K562 (cell line): Measurements from ENCODE around the gene PDLIM4. TPM values are rescaled to one million over a fixed set of nuclear protein-coding genes. Genes with fewer than 3 reads are reported as not detected.
A peak's percentile ranks its signal among the peaks of the same experiment; 100 is the strongest.

Source experiments
- ARID3A ChIP-seq: IDR thresholded peaks from 2 replicates; pipeline ENCODE4 v1.6.1; 2012; ENCODE audit warnings: low read depth, low read length, improper control_type of control experiment, borderline replicate concordance
- EP300 ChIP-seq: IDR thresholded peaks from 2 replicates; pipeline ENCODE4 v1.6.1; 2012; ENCODE audit warnings: low read length, improper control_type of control experiment
- FOXA1 ChIP-seq: fragments of 450-650 bp; IDR thresholded peaks from 2 replicates; pipeline ENCODE4 v1.6.1; 2016; ENCODE audit warnings: mild to moderate bottlenecking, borderline replicate concordance
- GABPB1 ChIP-seq: sonication (generic); formaldehyde crosslinking; IDR thresholded peaks from 2 replicates; pipeline ENCODE4 v1.8.0; 2022; ENCODE audit warnings: mild to moderate bottlenecking, missing genetic modification reagents
- MLLT1 ChIP-seq, 2 experiments: fragments of 450-650 bp; IDR thresholded peaks; 2 replicates each; pipeline ENCODE4 v1.6.1; 2016
- RBBP5 ChIP-seq: fragments of 200-600 bp; sonication (generic); IDR thresholded peaks from 2 replicates; pipeline ENCODE4 v1.6.1; 2012; ENCODE audit warnings: borderline replicate concordance, mild to moderate bottlenecking, low read length, control low read depth, inconsistent platforms; ENCODE audit not compliant: insufficient read depth, poor library complexity, severe bottlenecking
- RCOR1 ChIP-seq, 2 experiments: IDR thresholded peaks; 2 replicates each; pipeline ENCODE4 v1.6.1; 2012; ENCODE audit warnings: low read depth in 2 of 2, low read length in 2 of 2, borderline replicate concordance in 1 of 2, improper control_type of control experiment in 1 of 2
- RFX7 ChIP-seq: fragments of 250-450 bp; sonication (Bioruptor Pico); IDR thresholded peaks from 2 replicates; pipeline ENCODE4 v1.5.1; 2021; ENCODE audit warnings: mild to moderate bottlenecking
- SMARCA4 ChIP-seq: fragments of 450-650 bp; IDR thresholded peaks from 2 replicates; pipeline ENCODE4 v1.6.1; 2016
- SMARCE1 ChIP-seq: fragments of 450-650 bp; IDR thresholded peaks from 2 replicates; pipeline ENCODE4 v1.7.1; 2016; ENCODE audit warnings: mild to moderate bottlenecking
- SPI1 ChIP-seq: IDR thresholded peaks from 2 replicates; pipeline ENCODE4 v1.6.1; 2011; ENCODE audit warnings: low read depth, low read length, control low read depth, borderline replicate concordance
- ZNF347 ChIP-seq: fragments of 450-650 bp; formaldehyde crosslinking; IDR thresholded peaks from 2 replicates; pipeline ENCODE4 v1.4.0; 2020; ENCODE audit warnings: low read depth, mild to moderate bottlenecking, moderate library complexity
- ZNF592 ChIP-seq: fragments of 450-650 bp; IDR thresholded peaks from 2 replicates; pipeline ENCODE4 v1.6.1; 2017; ENCODE audit warnings: antibody characterized with exemption, mild to moderate bottlenecking
- ZNF609 ChIP-seq: sonication (generic); formaldehyde crosslinking; IDR thresholded peaks from 2 replicates; pipeline ENCODE4 v1.8.1; 2023; ENCODE audit warnings: missing genetic modification reagents, mild to moderate bottlenecking, borderline replicate concordance
- polyA plus RNA-seq, 8 experiments: library from polyadenylated mRNA; depleted of rRNA in 4 of 8; stranded (reverse) in 5 of 8; unstranded in 3 of 8; fragments of >200 nt; fragmentation: Nextera tagmentation in 2 of 8; fragmentation: Illumina TruSeq in 1 of 8; extraction: Ambion mirVana in 2 of 8; extraction: Trizol in 1 of 8; gene quantifications; 2 replicates each; pipeline versions ENCODE4 v1.2.1 to v1.2.3, GENCODE V29; 2011 to 2014; ENCODE audit warnings: inconsistent platforms in 1 of 8, missing spikeins in 1 of 8
- total RNA-seq, 7 experiments: library from RNA; depleted of rRNA in 6 of 7; stranded (reverse); fragments of >200 nt in 6 of 7; fragmentation: Illumina TruSeq in 2 of 7; extraction: Trizol in 2 of 7; gene quantifications; 2 replicates each; pipeline versions ENCODE4 v1.2.1 to v1.2.3, GENCODE V29; 2011 to 2021; ENCODE audit warnings: low replicate concordance in 1 of 7

PDLIM4 gene
- total and polyA plus RNA-seq, 9 of the 15 experiments (the other 6 are each of a cell fraction or from before 2014, with no cell fraction given) = 0.28 to 32.8 (median 13.1) TPM

GRCh38 chr5:132300577-132301343, 43.3 kb downstream of the PDLIM4 start (continued):
- TF ChIP-seq FOXA1 (0 out of 2 replicates have a peak, but pooled peaks have one; percentile 41), RBBP5 (peak; percentile 40), MLLT1 (IDR thresholded peaks at IDR 0.05) (no peak), RCOR1 (IDR thresholded peaks at IDR 0.05; ENCODE audit: borderline replicate concordance in 1 of 2, low read depth in 2 of 2, low read length in 2 of 2) (peak in 1 of 2 experiments; percentile 43; a peak in 1 of 4 replicates), EP300 (peak; percentile 50; the same call in 1 of the 2 replicates), SPI1 (no peak; the same call in 1 of the 2 replicates), SMARCE1 (0 out of 2 replicates have a peak, but pooled peaks have one; percentile 34), SMARCA4 (peak; percentile 43; the same call in 1 of the 2 replicates), ZNF609 (CRISPR knock-in tag) (no peak), ZNF592 (peak; percentile 60), RFX7 (CRISPR knock-in tag) (no peak), ZNF347 (no peak), ARID3A (0 out of 2 replicates have a peak, but pooled peaks have one; percentile 15), GABPB1 (CRISPR knock-in tag) (0 out of 2 replicates have a peak, but pooled peaks have one; percentile 28)
